Measurements from ENCODE around the gene UNC5A. TPM values are rescaled to one million over a fixed set of nuclear protein-coding genes. Genes with fewer than 3 reads are reported as not detected.

UNC5A gene
- polyA plus RNA-seq, 4 donors = 0.15 to 0.63 TPM; not detected in 2

DNA sequence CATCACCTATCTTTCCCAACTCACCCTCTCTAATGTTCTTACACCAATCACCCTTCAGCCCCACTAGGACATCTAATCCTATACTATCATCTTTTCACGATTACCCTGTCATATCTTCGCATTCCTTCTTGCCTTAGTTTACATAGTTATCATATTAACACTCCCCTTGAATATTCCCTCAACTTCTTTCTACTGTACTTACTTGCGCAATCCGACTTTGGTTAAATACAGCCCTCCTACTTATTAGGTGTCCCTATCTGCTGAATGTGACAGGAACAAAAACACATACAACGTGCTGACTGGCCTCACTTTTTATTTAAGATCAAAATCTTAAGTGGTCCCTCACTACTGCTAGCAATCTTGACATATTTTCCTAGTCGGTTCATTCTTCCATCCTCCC, 108.3 kb downstream of the UNC5A start:
- Histone ChIP-seq H3K27ac (ENCODE audit: low read depth in 1 of 3, low read length in 2 of 3) (no peak overlapping the region), H3K27me3 (ENCODE audit: control insufficient read depth in 3 of 3, insufficient read depth in 3 of 3, low read length in 3 of 3) (no peaks in the 10 kb centered on the region), H3K9me3 (ENCODE audit: control insufficient read depth in 2 of 2, insufficient read depth in 1 of 2, low read depth in 1 of 2, low read length in 1 of 2) (no peaks in the 10 kb centered on the region), H3K36me3 (ENCODE audit: control insufficient read depth in 3 of 3, insufficient read depth in 2 of 3, low read depth in 1 of 3, low read length in 3 of 3) (peaks cover 2 to 13% (median 3%) of the 10 kb centered on the region in 3 donors), H3K4me1 (ENCODE audit: control insufficient read depth in 3 of 3, insufficient read depth in 2 of 3, low read depth in 1 of 3, low read length in 2 of 3) (no peaks in the 10 kb centered on the region), H3K4me3 (ENCODE audit: low read depth in 1 of 3, low read length in 3 of 3) (no peak overlapping the region)
- WGBS, 3 donors = 95 to 97% (median 96%) methylated on average over 6 of the region's 6 CpGs
- FAIRE-seq = no peak
- DNase-seq = no peak

DNA sequence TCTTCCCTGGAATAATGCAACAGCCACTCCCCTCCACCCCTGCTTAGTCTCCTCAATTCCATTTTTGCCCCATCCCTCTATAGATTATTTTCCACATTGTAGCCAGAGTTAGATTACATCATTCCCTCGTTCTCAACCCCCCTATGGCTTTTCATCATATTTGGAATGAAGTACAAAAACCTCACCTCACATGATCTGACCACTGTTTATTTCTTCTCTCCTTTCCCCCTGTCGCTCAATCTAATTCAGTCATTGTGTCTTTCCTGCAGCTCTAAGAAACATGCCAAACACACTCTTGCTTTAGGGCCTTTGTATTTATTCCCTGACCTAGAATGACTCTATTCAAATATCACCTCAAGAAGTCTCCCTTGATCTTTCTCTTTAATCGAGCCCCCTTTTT, 111.4 kb downstream of the UNC5A start:
- Histone ChIP-seq H3K36me3 (ENCODE audit: control insufficient read depth in 3 of 3, insufficient read depth in 2 of 3, low read depth in 1 of 3, low read length in 3 of 3) (peaks cover 1 to 8% (median 2%) of the 10 kb centered on the region in 3 donors), H3K4me1 (ENCODE audit: control insufficient read depth in 3 of 3, insufficient read depth in 2 of 3, low read depth in 1 of 3, low read length in 2 of 3) (no peaks in the 10 kb centered on the region), H3K9me3 (ENCODE audit: control insufficient read depth in 2 of 2, insufficient read depth in 1 of 2, low read depth in 1 of 2, low read length in 1 of 2) (no peaks in the 10 kb centered on the region), H3K4me3 (ENCODE audit: low read depth in 1 of 3, low read length in 3 of 3) (no peak overlapping the region), H3K27me3 (ENCODE audit: control insufficient read depth in 3 of 3, insufficient read depth in 3 of 3, low read length in 3 of 3) (no peaks in the 10 kb centered on the region), H3K27ac (ENCODE audit: low read depth in 1 of 3, low read length in 2 of 3) (no peak overlapping the region)
- DNase-seq (no peak), FAIRE-seq (no peak)
- 90 to 91% (median 90%) methylated on average over 3 of the region's 3 CpGs for WGBS, 3 donors

DNA sequence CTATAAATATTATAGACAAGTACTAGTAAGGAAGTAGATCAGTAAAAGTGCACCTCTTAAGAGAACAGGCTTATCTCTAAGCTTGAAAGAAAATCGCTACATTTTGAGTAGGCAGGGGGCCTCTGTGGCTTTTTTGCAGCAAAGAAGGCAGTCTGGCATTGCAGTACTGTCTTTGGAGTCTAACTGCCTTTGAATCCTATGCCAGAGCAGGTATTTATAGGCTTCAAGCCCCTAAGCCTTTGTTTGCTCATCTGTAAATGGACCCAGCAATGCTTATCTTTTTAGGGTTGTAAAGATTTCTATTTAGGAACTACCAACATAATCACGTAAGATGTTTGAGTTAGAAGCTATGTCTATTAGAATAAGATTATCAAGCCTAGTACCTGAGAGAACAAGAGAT, 112.5 kb downstream of the UNC5A start:
- Histone ChIP-seq H3K9me3 (ENCODE audit: control insufficient read depth in 2 of 2, insufficient read depth in 1 of 2, low read depth in 1 of 2, low read length in 1 of 2) (no peaks in the 10 kb centered on the region), H3K36me3 (ENCODE audit: control insufficient read depth in 3 of 3, insufficient read depth in 2 of 3, low read depth in 1 of 3, low read length in 3 of 3) (peaks cover 1 to 5% (median 2%) of the 10 kb centered on the region in 3 donors), H3K27ac (ENCODE audit: low read depth in 1 of 3, low read length in 2 of 3) (no peak overlapping the region), H3K4me3 (ENCODE audit: low read depth in 1 of 3, low read length in 3 of 3) (no peak overlapping the region), H3K4me1 (ENCODE audit: control insufficient read depth in 3 of 3, insufficient read depth in 2 of 3, low read depth in 1 of 3, low read length in 2 of 3) (no peaks in the 10 kb centered on the region), H3K27me3 (ENCODE audit: control insufficient read depth in 3 of 3, insufficient read depth in 3 of 3, low read length in 3 of 3) (no peaks in the 10 kb centered on the region)
- FAIRE-seq (no peak), DNase-seq (no peak)
- 68 to 83% (median 81%) methylated on average over 2 of the region's 2 CpGs for WGBS, 3 donors

DNA sequence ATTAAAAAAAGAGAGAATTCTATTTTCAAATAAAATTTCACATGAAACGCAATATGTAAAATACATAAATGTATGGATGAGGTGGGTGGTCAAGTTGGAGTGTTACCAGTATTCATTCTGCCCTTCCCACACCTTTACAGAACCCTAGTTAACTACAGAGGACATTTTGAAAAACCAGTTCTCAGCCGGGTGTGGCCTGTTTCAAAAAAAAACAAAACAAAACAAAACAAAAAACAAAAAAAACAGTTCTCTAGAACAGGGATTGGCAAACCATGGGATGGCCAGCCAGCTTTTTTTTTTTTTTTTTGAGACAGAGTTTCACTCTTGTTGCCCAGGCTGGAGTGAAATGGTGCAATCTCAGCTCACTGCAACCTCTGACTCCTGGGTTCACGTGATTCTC, 117.2 kb downstream of the UNC5A start:
- no peak for DNase-seq
- no peaks in the 10 kb centered on the region for H3K9me3 ChIP-seq (ENCODE audit: control insufficient read depth in 2 of 2, insufficient read depth in 1 of 2, low read depth in 1 of 2, low read length in 1 of 2)
- peaks cover 1 to 10% (median 3%) of the 10 kb centered on the region in 3 donors for H3K36me3 ChIP-seq (ENCODE audit: control insufficient read depth in 3 of 3, insufficient read depth in 2 of 3, low read depth in 1 of 3, low read length in 3 of 3)
- 91 to 93% (median 93%) methylated on average over 3 of the region's 3 CpGs for WGBS, 3 donors
- no peaks in the 10 kb centered on the region for H3K27me3 ChIP-seq (ENCODE audit: control insufficient read depth in 3 of 3, insufficient read depth in 3 of 3, low read length in 3 of 3)
- H3K27ac ChIP-seq (ENCODE audit: low read depth in 1 of 3, low read length in 2 of 3) = no peak overlapping the region
- no peak overlapping the region for H3K4me3 ChIP-seq (ENCODE audit: low read depth in 1 of 3, low read length in 3 of 3)
- FAIRE-seq = no peak
- H3K4me1 ChIP-seq (ENCODE audit: control insufficient read depth in 3 of 3, insufficient read depth in 2 of 3, low read depth in 1 of 3, low read length in 2 of 3) = no peaks in the 10 kb centered on the region

DNA sequence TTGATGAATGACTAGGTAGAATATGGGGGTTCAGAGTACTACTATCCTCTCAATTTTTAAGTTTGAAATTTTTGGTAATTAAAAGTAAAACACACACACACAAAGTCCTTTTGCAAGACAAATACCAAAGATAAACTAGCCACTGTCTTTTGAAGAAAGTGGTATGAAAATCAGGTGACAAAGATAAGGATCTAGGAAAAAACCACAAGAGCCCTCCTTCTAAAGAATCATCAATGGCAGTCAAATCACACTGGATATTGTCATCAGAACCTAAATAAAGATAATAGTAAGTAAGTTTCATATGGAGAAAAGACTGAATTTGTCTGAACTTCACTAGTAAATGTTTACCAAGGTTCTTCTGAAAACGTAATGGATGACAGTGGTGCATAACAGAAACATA, 119.3 kb downstream of the UNC5A start:
- Histone ChIP-seq H3K36me3 (ENCODE audit: control insufficient read depth in 3 of 3, insufficient read depth in 2 of 3, low read depth in 1 of 3, low read length in 3 of 3) (peaks cover 2 to 12% (median 6%) of the 10 kb centered on the region in 3 donors), H3K9me3 (ENCODE audit: control insufficient read depth in 2 of 2, insufficient read depth in 1 of 2, low read depth in 1 of 2, low read length in 1 of 2) (no peaks in the 10 kb centered on the region), H3K4me3 (ENCODE audit: low read depth in 1 of 3, low read length in 3 of 3) (no peak overlapping the region), H3K27ac (ENCODE audit: low read depth in 1 of 3, low read length in 2 of 3) (no peak overlapping the region), H3K4me1 (ENCODE audit: control insufficient read depth in 3 of 3, insufficient read depth in 2 of 3, low read depth in 1 of 3, low read length in 2 of 3) (no peaks in the 10 kb centered on the region), H3K27me3 (ENCODE audit: control insufficient read depth in 3 of 3, insufficient read depth in 3 of 3, low read length in 3 of 3) (no peaks in the 10 kb centered on the region)
- no peak for DNase-seq
- 85 to 92% (median 88%) methylated on average over 1 of the region's 1 CpG for WGBS, 3 donors
- FAIRE-seq = no peak

Other genes starting within 250 kb of the UNC5A start
- 1 to 10 TPM in 2 of 4 donors, under 1 TPM in 1, not detected in 1; 0.54 to 9.0 (median 1.6) TPM for gene GPRIN1, start 200.4 kb upstream of the UNC5A start, polyA plus RNA-seq
- gene SNCB, start 180.0 kb upstream of the UNC5A start, polyA plus RNA-seq = under 1 TPM in 2 of 4 donors, not detected in 2; 0.16 to 0.73 TPM
- under 1 TPM in 1 of 4 donors, not detected in 3; 0.22 TPM for gene EIF4E1B, start 179.9 kb upstream of the UNC5A start, polyA plus RNA-seq
- gene TSPAN17, start 163.1 kb upstream of the UNC5A start, polyA plus RNA-seq = 10 to 100 TPM; 20.7 to 35.2 (median 24.2) TPM
- gene HK3, start 88.8 kb downstream of the UNC5A start, polyA plus RNA-seq = 1 to 10 TPM in 3 of 4 donors, under 1 TPM in 1; 0.30 to 7.5 (median 1.5) TPM
- gene UIMC1, start 196.2 kb downstream of the UNC5A start, polyA plus RNA-seq = 10 to 100 TPM; 17.8 to 25.2 (median 21.8) TPM
- 10 to 100 TPM in 1 of 4 donors, 1 to 10 TPM in 3; 4.2 to 15.7 (median 5.4) TPM for gene ZNF346, start 212.1 kb downstream of the UNC5A start, polyA plus RNA-seq